Right lobe of liver (tissue), 4 donors: ENCODE results near the gene MYO1D.

Experiments
- POLR2A ChIP-seq: fragments of 450-650 bp; IDR thresholded peaks from one replicate; pipeline ENCODE4 v1.6.1; 2017; ENCODE audit warnings: antibody characterized with exemption, mild to moderate bottlenecking
- TF ChIP-seq, protein P1 (sequence below), 4 donors: fragments of 200-600 bp in 3 of 4; fragments of 450-650 bp in 1 of 4; IDR thresholded peaks; one replicate each; pipeline versions ENCODE4 v1.5.1 to v1.8.0; 2016 to 2022; ENCODE audit warnings: antibody characterized with exemption in 4 of 4, mild to moderate bottlenecking in 2 of 4
- donor health status: DM: no; HTN: no; CAD: no.
- donor health status: DM: no; HTN: no; CAD: no.
- donor health status: DM: no; HTN: yes; CAD: no.

DNA sequence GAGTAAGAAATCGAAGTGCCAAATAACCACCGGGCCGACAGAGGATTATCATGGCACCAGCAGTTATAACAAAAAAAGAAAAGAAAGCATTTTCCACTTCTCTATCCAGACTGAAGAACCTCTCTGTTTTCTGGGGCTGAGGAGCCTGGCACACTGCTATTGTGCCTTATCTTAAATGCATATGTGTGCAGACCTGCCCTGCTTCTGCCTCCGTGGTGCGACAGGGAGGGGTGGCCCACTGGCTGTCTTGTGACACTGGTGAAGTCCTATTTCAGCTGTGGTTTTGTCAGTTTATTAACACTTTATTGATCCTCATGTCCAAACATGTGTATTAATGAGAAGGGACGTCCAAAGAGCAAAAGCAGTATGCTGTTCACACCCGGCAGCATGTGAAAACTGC is 334.7 kb downstream of the MYO1D start:
- TF ChIP-seq, protein P1, sequence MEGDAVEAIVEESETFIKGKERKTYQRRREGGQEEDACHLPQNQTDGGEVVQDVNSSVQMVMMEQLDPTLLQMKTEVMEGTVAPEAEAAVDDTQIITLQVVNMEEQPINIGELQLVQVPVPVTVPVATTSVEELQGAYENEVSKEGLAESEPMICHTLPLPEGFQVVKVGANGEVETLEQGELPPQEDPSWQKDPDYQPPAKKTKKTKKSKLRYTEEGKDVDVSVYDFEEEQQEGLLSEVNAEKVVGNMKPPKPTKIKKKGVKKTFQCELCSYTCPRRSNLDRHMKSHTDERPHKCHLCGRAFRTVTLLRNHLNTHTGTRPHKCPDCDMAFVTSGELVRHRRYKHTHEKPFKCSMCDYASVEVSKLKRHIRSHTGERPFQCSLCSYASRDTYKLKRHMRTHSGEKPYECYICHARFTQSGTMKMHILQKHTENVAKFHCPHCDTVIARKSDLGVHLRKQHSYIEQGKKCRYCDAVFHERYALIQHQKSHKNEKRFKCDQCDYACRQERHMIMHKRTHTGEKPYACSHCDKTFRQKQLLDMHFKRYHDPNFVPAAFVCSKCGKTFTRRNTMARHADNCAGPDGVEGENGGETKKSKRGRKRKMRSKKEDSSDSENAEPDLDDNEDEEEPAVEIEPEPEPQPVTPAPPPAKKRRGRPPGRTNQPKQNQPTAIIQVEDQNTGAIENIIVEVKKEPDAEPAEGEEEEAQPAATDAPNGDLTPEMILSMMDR (IDR thresholded peaks at IDR 0.05), result no peak
- TF ChIP-seq POLR2A, result no peak
